HFFc6 (cell line): Measurements from ENCODE around the gene CMBL. TPM values are rescaled to one million over a fixed set of nuclear protein-coding genes. Genes with fewer than 3 reads are reported as not detected.
A peak's percentile ranks its signal among the peaks of the same experiment; 100 is the strongest.
"Not testable (repeated sequence)": the region's sequence is repeated elsewhere in the genome, so short reads cannot be mapped to it uniquely, and the experiment has no call there.

Source experiments
- DNase-seq: peaks from one replicate; pipeline ENCODE4 v3.0.0-alpha.2; 2018
- H3K27ac Mint-ChIP-seq: 2 replicates; pipeline ENCODE4 v1.8.0; 2020; ENCODE audit warnings: mild to moderate bottlenecking, mixed read lengths
- H3K27me3 Mint-ChIP-seq: 2 replicates; pipeline ENCODE4 v1.8.0; 2021; ENCODE audit warnings: mild to moderate bottlenecking, moderate library complexity, mixed read lengths; ENCODE audit not compliant: insufficient read depth
- H3K36me3 Mint-ChIP-seq: 2 replicates; pipeline ENCODE4 v1.8.0; 2021; ENCODE audit warnings: low read depth, mixed read lengths
- H3K4me1 Mint-ChIP-seq: 2 replicates; pipeline ENCODE4 v1.8.0; 2020; ENCODE audit warnings: low read depth, mixed read lengths
- H3K4me3 Mint-ChIP-seq: 2 replicates; pipeline ENCODE4 v1.8.0; 2020; ENCODE audit warnings: mild to moderate bottlenecking, moderate library complexity, mixed read lengths
- H3K9me3 Mint-ChIP-seq: 2 replicates; pipeline ENCODE4 v1.8.0; 2020; ENCODE audit warnings: mild to moderate bottlenecking, mixed read lengths
- CTCF ChIP-seq: fragments of 200-600 bp; sonication (generic); IDR thresholded peaks from 2 replicates; pipeline ENCODE4 v1.5.0; 2021; ENCODE audit warnings: antibody characterized with exemption, mild to moderate bottlenecking
- total RNA-seq, 6 experiments: library from RNA; stranded (reverse); fragmentation: NEBNext Ultra II Directional; extraction: Animal tissue kit (Norgen Biotek cat#: 25700); gene quantifications; 2 replicates in 1 of 6; 3 replicates in 5 of 6; pipeline ENCODE4 v1.2.3, GENCODE V29; 2021

CMBL gene
- total RNA-seq, 6 experiments from 2014 or later = 30.2 to 39.0 (median 38.0) TPM

DNA sequence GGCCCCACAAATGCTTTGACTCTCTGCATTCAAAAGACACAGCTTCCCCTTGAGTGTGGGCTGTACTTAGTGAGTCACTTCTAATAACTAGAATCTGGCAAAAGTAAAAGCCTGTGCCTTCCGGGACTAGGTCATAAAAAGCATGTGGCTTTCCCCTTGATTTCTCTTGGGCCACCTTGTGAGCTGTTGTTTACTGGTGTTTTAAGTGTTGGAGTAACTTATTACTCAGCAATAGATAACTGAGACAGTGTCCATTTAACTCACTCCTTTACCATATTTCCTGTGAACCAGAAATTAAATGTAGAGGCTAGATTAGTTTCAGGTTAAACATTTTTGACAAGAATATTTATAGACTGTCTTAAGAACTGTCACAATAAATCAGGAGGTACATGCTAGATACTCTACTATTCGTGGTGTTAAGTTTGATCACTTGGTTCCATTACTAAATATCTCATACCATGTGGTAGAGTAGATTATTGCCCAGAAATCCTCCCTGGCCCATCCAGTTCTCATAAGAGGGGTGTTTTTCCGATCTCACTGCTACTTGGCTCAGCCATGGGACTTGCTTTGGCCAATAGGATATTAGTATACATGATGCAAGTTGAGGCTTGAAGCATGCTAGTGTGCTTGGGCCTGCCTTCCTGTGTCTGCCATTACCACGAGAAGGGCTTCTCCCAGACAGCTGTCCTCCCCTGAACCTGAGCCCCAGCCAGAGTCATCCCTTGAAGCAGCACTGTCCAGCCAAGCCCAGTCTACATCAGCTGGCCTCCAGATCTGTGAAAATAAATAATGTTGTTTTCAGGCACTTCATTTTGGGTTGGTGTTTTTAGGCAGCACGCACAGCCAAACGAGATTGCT, 10.4 kb upstream of the CMBL start:
- no peak for TF ChIP-seq CTCF
- H3K27ac Mint-ChIP-seq = no peak overlapping the region
- peak; percentile 33 for DNase-seq
- H3K4me1 Mint-ChIP-seq = peaks cover 6% of the 10 kb centered on the region; the same call in 1 of the 2 replicates
- H3K27me3 Mint-ChIP-seq = peaks cover 5% of the 10 kb centered on the region
- H3K9me3 Mint-ChIP-seq = peaks cover 6% of the 10 kb centered on the region; the same call in 1 of the 2 replicates
- peaks cover 15% of the 10 kb centered on the region for H3K36me3 Mint-ChIP-seq
- H3K4me3 Mint-ChIP-seq = no peak overlapping the region

GRCh38 chr5:10315824-10316509, 8.3 kb upstream of the CMBL start:
- H3K36me3 Mint-ChIP-seq = peaks cover 15% of the 10 kb centered on the region
- no peak overlapping the region for H3K27ac Mint-ChIP-seq
- peaks cover 16% of the 10 kb centered on the region for H3K4me1 Mint-ChIP-seq
- no peak overlapping the region for H3K4me3 Mint-ChIP-seq
- H3K27me3 Mint-ChIP-seq = peaks cover 7% of the 10 kb centered on the region
- DNase-seq = no peak
- H3K9me3 Mint-ChIP-seq = peaks cover 6% of the 10 kb centered on the region; the same call in 1 of the 2 replicates
- TF ChIP-seq CTCF = no peak

DNA sequence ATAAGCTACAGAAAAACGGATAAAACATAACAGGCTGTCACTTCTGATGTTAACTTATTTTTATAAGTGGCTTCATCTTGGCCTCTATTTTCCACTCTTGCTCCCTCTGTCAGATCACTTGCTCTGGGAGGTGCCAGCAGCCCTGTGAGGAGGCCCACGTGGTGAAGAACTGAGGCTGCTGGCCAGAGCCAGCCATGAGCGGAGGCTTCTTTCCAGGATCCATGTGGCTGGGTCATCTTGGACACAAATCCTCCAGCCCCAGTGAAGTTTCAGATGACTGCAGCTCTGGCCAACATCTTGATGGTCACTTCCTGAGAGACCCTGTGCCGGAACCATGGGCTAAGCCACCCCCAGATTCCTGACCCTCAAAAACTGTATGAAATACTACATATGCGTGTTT, 7.5 kb upstream of the CMBL start:
- Mint-ChIP-seq H3K4me1 (peaks cover 24% of the 10 kb centered on the region), H3K27me3 (peaks cover 7% of the 10 kb centered on the region), H3K9me3 (peaks cover 6% of the 10 kb centered on the region; the same call in 1 of the 2 replicates), H3K36me3 (peaks cover 15% of the 10 kb centered on the region), H3K4me3 (no peak overlapping the region), H3K27ac (no peak overlapping the region)
- TF ChIP-seq CTCF = no peak
- no peak for DNase-seq

DNA sequence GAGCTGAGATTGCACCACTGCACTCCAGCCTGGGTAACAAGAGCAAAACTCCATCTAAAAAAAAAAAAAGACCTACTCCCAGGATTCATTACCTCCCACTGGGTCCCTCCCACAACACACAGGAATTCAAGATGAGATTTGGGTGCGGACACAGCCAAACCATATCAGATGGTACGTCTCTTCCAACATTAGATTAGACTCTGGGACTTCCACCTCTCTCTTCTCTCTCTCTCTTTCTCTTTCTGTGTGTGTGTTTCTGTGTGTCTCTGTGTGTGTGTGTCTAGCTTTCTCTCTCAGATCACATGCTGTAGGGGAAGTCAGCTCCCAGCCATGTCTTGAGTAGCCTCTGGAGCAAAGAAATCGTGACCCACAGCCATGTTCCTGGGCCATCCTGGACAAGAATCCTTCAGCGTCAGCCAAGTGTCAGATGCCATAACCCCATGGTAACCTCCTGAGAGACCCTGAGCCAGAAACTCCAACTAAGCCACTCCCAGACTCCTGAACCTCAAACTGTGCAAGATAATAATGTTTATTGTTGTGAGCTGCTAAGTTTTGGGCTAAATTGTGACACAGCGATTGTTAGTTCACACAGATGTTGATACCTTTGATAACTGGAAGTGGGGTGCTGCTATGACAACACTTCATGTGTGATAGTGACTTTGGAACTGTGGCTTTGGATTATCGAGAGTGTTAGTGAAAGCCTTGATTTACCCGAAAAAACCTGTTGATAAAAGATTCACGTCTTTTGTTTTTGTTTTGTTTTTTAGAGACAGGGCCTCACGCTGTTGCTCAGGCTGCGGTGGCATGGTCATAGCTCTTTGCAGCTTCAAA, 4.1 kb upstream of the CMBL start:
- Mint-ChIP-seq H3K27me3 (peaks cover 2% of the 10 kb centered on the region; the same call in 1 of the 2 replicates), H3K9me3 (no peaks in the 10 kb centered on the region), H3K4me3 (no peak overlapping the region), H3K27ac (no peak overlapping the region), H3K4me1 (peaks cover 41% of the 10 kb centered on the region), H3K36me3 (no peaks in the 10 kb centered on the region)
- TF ChIP-seq CTCF = no peak
- no peak for DNase-seq

DNA sequence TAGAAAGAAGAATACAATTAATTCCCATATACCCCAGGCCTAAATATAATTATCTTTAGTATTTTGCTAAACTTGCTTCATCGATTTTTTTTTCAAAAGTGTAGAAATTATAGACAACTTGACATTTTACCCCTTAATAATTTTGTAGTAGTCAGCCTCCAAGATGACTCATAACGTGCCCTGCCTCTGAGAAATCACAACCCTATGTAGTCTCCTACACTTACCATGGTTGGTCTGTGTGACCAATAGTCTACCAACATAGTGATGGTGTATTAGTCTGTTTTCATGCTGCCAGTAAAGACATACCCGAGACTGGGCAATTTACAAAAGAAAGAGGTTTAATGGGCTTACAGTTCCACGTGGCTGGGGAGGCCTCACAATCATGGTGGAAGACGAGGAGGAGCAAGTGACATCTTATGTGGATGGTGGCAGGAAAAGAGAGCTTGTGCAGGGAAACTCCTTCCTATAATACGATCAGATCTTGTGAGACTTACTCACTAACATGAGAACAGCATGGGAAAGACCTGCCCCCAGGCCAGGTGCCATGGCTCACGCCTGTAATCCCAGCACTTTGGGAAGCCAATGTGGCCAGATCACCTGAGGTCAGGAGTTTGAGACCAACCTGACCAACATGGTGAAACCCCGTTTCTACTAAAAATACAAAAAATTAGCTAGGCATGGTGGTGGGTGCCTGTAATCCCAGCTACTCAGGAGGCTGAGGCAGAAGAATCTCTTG, 3.3 kb upstream of the CMBL start:
- not testable (repeated sequence) for H3K27me3 Mint-ChIP-seq, H3K9me3 Mint-ChIP-seq
- DNase-seq = peak; percentile 31

More for the DNA sequence above, 3.3 kb upstream of the CMBL start:
- Mint-ChIP-seq H3K4me1 (peaks cover 49% of the 10 kb centered on the region), H3K4me3 (peak overlapping the region; percentile 48), H3K27ac (peak overlapping the region; percentile 86)
- not testable (repeated sequence) for H3K36me3 Mint-ChIP-seq
